ENCODE data around the gene ZNF692.
"Not testable (repeated sequence)": the region's sequence is repeated elsewhere in the genome, so short reads cannot be mapped to it uniquely, and the experiment has no call there.

Gene ZNF692

DNA sequence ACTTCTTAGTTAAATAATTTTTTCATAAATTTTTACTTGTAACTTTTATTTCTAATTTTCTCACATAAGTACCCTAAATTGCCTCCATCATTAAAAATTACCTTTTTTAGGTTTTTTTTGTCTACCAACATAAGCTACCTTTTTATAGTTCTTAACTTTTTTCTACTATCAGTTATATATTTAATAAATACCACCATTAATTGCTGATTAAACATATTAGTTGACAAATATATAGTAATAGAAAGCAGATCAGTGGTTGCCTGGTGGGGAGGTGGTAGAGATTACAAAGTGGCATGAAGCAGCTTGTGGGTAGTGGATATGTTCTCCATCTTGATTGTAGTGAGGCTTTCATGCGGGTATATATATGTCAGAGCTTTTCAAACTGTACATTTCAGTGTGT, 27.0 kb downstream of the ZNF692 start:
- H3K9ac ChIP-seq: no peak overlapping the region
- H3K27me3 ChIP-seq (ENCODE audit: control insufficient read depth, insufficient read depth, low read length): no peaks in the 10 kb centered on the region
- H2AFZ ChIP-seq: no peak overlapping the region
- no peaks in the 10 kb centered on the region for H3K36me3 ChIP-seq (ENCODE audit: control insufficient read depth, insufficient read depth, low read length)
- H3K4me3 ChIP-seq (ENCODE audit: low read depth, low read length): no peak overlapping the region
- H3K27ac ChIP-seq: no peak overlapping the region
- H3K4me1 ChIP-seq: no peaks in the 10 kb centered on the region
- no peaks in the 10 kb centered on the region for H3K9me3 ChIP-seq (ENCODE audit: control insufficient read depth, low read length)
- H3K4me2 ChIP-seq (ENCODE audit: low read length): no peak overlapping the region
- H3K79me2 ChIP-seq: no peaks in the 10 kb centered on the region
- TF ChIP-seq, protein P1, sequence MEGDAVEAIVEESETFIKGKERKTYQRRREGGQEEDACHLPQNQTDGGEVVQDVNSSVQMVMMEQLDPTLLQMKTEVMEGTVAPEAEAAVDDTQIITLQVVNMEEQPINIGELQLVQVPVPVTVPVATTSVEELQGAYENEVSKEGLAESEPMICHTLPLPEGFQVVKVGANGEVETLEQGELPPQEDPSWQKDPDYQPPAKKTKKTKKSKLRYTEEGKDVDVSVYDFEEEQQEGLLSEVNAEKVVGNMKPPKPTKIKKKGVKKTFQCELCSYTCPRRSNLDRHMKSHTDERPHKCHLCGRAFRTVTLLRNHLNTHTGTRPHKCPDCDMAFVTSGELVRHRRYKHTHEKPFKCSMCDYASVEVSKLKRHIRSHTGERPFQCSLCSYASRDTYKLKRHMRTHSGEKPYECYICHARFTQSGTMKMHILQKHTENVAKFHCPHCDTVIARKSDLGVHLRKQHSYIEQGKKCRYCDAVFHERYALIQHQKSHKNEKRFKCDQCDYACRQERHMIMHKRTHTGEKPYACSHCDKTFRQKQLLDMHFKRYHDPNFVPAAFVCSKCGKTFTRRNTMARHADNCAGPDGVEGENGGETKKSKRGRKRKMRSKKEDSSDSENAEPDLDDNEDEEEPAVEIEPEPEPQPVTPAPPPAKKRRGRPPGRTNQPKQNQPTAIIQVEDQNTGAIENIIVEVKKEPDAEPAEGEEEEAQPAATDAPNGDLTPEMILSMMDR (IDR thresholded peaks at IDR 0.05): no peak

DNA sequence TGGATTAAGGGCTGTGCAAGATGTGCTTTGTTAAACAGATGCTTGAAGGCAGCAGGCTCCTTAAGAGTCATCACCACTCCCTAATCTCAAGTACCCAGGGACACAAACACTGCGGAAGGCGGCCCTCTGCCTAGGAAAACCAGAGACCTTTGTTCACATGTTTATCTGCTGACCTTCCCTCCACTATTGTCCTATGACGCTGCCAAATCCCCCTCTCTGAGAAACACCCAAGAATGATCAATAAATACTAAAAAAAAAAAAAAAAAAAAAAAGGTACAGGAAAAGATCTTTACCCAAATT, 28.2 kb downstream of the ZNF692 start:
- H3K27ac ChIP-seq; H3K9ac ChIP-seq; H3K4me1 ChIP-seq; H3K4me2 ChIP-seq (ENCODE audit: low read length); H2AFZ ChIP-seq; H3K4me3 ChIP-seq (ENCODE audit: low read depth, low read length); H3K79me2 ChIP-seq; H3K36me3 ChIP-seq (ENCODE audit: control insufficient read depth, insufficient read depth, low read length); H3K9me3 ChIP-seq (ENCODE audit: control insufficient read depth, low read length); H3K27me3 ChIP-seq (ENCODE audit: control insufficient read depth, insufficient read depth, low read length): not testable (repeated sequence)

DNA sequence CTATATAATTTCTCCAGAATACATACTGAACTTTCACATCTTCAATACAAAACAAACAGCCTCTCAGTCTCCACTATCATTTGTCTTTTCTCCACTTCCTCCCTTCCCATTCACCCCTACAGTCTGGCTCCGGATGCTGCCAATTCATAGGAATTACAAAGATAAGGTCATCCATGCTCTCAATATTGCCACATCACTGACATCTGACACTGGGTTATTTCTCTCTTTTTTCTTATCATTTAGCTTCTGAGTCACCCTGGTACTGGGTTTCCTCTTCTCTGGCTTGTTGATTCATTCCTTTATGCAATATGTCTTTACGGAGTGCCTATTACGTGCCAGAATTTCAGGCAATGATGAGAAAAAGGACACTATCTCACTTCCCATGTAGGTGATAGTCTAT, 30.0 kb downstream of the ZNF692 start:
- TF ChIP-seq, protein P1 (IDR thresholded peaks at IDR 0.05): no peak
- H2AFZ ChIP-seq: no peak overlapping the region
- H3K79me2 ChIP-seq: peaks cover 13% of the 10 kb centered on the region
- H3K9me3 ChIP-seq (ENCODE audit: control insufficient read depth, low read length): no peaks in the 10 kb centered on the region
- H3K27me3 ChIP-seq (ENCODE audit: control insufficient read depth, insufficient read depth, low read length): no peaks in the 10 kb centered on the region
- H3K4me1 ChIP-seq: no peaks in the 10 kb centered on the region
- no peak overlapping the region for H3K27ac ChIP-seq
- H3K4me3 ChIP-seq (ENCODE audit: low read depth, low read length): no peak overlapping the region
- no peak overlapping the region for H3K4me2 ChIP-seq (ENCODE audit: low read length)
- H3K36me3 ChIP-seq (ENCODE audit: control insufficient read depth, insufficient read depth, low read length): no peaks in the 10 kb centered on the region
- no peak overlapping the region for H3K9ac ChIP-seq

DNA sequence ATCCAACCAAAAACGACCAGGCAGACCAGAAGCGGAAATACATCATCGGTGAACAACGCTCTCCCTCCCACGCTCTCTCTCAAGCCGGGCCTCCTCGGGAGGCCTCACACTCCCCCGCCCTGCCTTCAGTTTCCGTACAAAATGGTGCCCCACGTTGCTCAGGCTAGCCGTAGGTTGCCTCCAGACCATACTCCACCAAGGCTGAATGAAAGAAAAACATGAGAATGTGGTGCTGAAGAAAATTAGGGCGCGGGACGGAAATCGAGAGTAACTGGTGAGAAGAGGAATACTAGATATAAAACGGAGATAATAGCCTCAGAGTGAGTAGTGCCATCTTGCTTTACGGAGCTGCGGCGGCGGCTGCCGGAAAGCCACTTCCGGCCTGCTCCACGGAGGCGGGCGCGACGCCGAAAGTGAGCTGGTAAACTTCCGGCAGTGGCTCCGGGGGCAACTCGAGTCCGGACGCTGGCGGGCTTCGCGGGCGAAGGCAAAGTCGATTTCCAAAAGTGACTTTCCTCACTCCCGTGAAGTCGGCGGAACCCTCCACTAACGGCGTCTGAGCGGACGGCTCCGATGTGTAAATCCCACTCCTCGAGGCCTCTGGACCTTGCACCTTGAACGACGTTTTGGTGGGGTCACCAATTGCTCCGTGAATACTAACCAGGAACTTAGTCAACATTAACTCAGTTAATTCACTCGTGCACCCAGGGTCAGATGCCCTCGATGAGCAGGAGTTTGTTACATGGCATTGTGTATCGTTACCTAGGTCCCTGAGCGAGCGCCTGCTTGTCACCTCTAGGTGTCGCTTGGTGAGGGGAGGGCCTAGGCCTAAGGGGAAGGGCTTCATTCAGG, 32.8 kb downstream of the ZNF692 start, which contains the start of gene SH3BP5L:
TSS of gene SH3BP5L (minus strand) at position 7 of the 852 bp plus-strand sequence. CDS start 980 bp downstream, outside the sequence.
- Histone ChIP-seq H3K4me1 (peaks cover 3% of the 10 kb centered on the region), H3K27ac (peak within 1 kb of the TSS; percentile 96), H3K27me3 (ENCODE audit: control insufficient read depth, insufficient read depth, low read length) (no peaks in the 10 kb centered on the region), H3K9me3 (ENCODE audit: control insufficient read depth, low read length) (no peaks in the 10 kb centered on the region), H2AFZ (peak within 1 kb of the TSS; percentile 82), H3K4me2 (ENCODE audit: low read length) (peak within 1 kb of the TSS; percentile 77), H3K79me2 (peaks cover 17% of the 10 kb centered on the region), H3K4me3 (ENCODE audit: low read depth, low read length) (peak within 1 kb of the TSS; percentile 92), H3K9ac (peak within 1 kb of the TSS; percentile 31), H3K36me3 (ENCODE audit: control insufficient read depth, insufficient read depth, low read length) (no peaks in the 10 kb centered on the region)
- TF ChIP-seq, protein P1 (IDR thresholded peaks at IDR 0.05): peak; percentile 58

DNA sequence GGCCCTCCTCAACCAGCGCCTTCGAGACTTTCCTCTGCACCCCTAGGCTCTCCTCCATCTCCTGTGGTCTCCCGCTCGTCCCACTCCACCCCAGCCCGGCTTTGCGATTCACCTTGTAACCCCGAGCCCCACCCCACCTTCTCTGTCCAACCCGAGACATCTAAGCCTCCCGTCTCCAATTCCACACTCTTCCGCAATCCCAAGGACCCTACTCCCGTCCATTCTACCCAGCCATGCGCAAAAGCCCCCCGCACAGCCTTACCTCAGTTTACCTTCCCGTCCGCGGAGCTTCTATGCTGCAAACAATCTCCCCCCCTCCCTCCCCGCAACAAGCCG, 33.3 kb downstream of the ZNF692 start:
- peaks cover 17% of the 10 kb centered on the region for H3K79me2 ChIP-seq
- peak overlapping the region; percentile 75 for H3K4me2 ChIP-seq (ENCODE audit: low read length)
- peak overlapping the region; percentile 96 for H3K27ac ChIP-seq
- H3K9me3 ChIP-seq (ENCODE audit: control insufficient read depth, low read length): no peaks in the 10 kb centered on the region
- peak overlapping the region; percentile 92 for H3K4me3 ChIP-seq (ENCODE audit: low read depth, low read length)
- no peaks in the 10 kb centered on the region for H3K27me3 ChIP-seq (ENCODE audit: control insufficient read depth, insufficient read depth, low read length)
- peak overlapping the region; percentile 82 for H2AFZ ChIP-seq
- peak overlapping the region; percentile 31 for H3K9ac ChIP-seq
- no peaks in the 10 kb centered on the region for H3K36me3 ChIP-seq (ENCODE audit: control insufficient read depth, insufficient read depth, low read length)
- peaks cover 3% of the 10 kb centered on the region for H3K4me1 ChIP-seq
- TF ChIP-seq, protein P1 (IDR thresholded peaks at IDR 0.05): no peak

All from parathyroid adenoma (tissue), 2 donors.